Smooth muscle cell (in vitro differentiated cells): ENCODE results near the gene PARD6B. TPM values are rescaled to one million over a fixed set of nuclear protein-coding genes. Genes with fewer than 3 reads are reported as not detected.

Experiments
- DNase-seq: peaks from one replicate; lab custom pipeline; 2025; ENCODE audit not compliant: unreplicated experiment; lab: John Stamatoyannopoulos, UW
- H2AFZ ChIP-seq: fragments of 200-600 bp; sonication (generic); 2 replicates; pipeline ENCODE4 v1.6.0; 2016; ENCODE audit warnings: antibody characterized with exemption, low read depth, mild to moderate bottlenecking
- H3F3A ChIP-seq: fragments of 200-600 bp; sonication (generic); 2 replicates; pipeline ENCODE4 v1.6.0; 2017; ENCODE audit warnings: antibody characterized with exemption, low read depth
- H3K27ac ChIP-seq: fragments of 200-600 bp; sonication (generic); 2 replicates; pipeline ENCODE4 v1.5.1; 2016; ENCODE audit warnings: low read depth, mild to moderate bottlenecking
- H3K27me3 ChIP-seq: fragments of 200-600 bp; sonication (generic); 2 replicates; pipeline ENCODE4 v1.6.1; 2016; ENCODE audit warnings: low read depth, mild to moderate bottlenecking
- H3K36me3 ChIP-seq: fragments of 200-600 bp; sonication (generic); 2 replicates; pipeline ENCODE4 v1.5.1; 2016; ENCODE audit warnings: low read depth
- H3K4me1 ChIP-seq: fragments of 200-600 bp; sonication (generic); 2 replicates; pipeline ENCODE4 v1.5.1; 2016; ENCODE audit warnings: low read depth
- H3K4me2 ChIP-seq: fragments of 200-600 bp; sonication (generic); 2 replicates; pipeline ENCODE4 v1.6.0; 2016; ENCODE audit warnings: mild to moderate bottlenecking
- H3K4me3 ChIP-seq: fragments of 200-600 bp; sonication (generic); 2 replicates; pipeline ENCODE4 v1.5.1; 2016; ENCODE audit warnings: mild to moderate bottlenecking
- H3K79me2 ChIP-seq: fragments of 200-600 bp; sonication (generic); 2 replicates; pipeline ENCODE4 v1.6.0; 2016; ENCODE audit warnings: low read depth, mild to moderate bottlenecking
- H3K9ac ChIP-seq: fragments of 200-600 bp; sonication (generic); 2 replicates; pipeline ENCODE4 v1.6.0; 2016; ENCODE audit warnings: low read depth
- H3K9me3 ChIP-seq: fragments of 200-600 bp; sonication (generic); replicated peaks from 2 replicates; pipeline ENCODE4 v1.5.1; 2016; ENCODE audit warnings: low read depth
- H4K20me1 ChIP-seq: fragments of 200-600 bp; sonication (generic); 2 replicates; pipeline ENCODE4 v1.6.0; 2016; ENCODE audit warnings: low read depth
- CTCF ChIP-seq: fragments of 200-600 bp; sonication (generic); IDR thresholded peaks from 2 replicates; pipeline ENCODE4 v1.5.1; 2017; ENCODE audit warnings: borderline replicate concordance, mild to moderate bottlenecking, antibody characterized with exemption; ENCODE audit not compliant: insufficient read depth, poor library complexity, severe bottlenecking
- WGBS: methylation state at CpG from one replicate; pipeline ENCODE4 v1.1.7; 2016; ENCODE audit warnings: low lambda C conversion rate; 5-methylcytosine and 5-hydroxymethylcytosine counted together
- polyA plus RNA-seq: library from polyadenylated mRNA; unstranded; fragments of >200 nt; fragmentation: Nextera tagmentation; extraction: Ambion mirVana; gene quantifications from 2 replicates; pipeline ENCODE4 v1.2.1, GENCODE V29; 2016
- total RNA-seq: library from RNA; depleted of rRNA; stranded (reverse); fragments of >200 nt; gene quantifications from 2 replicates; pipeline ENCODE4 v1.2.3, GENCODE V29; 2014

PARD6B gene
- total and polyA plus RNA-seq, 2 experiments from 2014 or later: 0.26 to 6.5 TPM

- H3K27ac ChIP-seq: no peak overlapping the region
- H3K9ac ChIP-seq: no peak overlapping the region
- TF ChIP-seq CTCF: no peak
- H3K79me2 ChIP-seq: no peaks in the 10 kb centered on the region
- no peaks in the 10 kb centered on the region for H3K27me3 ChIP-seq
- WGBS: 46% methylated on average over 2 of the region's 2 CpGs
- H4K20me1 ChIP-seq: no peaks in the 10 kb centered on the region
- H3K4me2 ChIP-seq: no peak overlapping the region
- no peak overlapping the region for H2AFZ ChIP-seq
- no peaks in the 10 kb centered on the region for H3F3A ChIP-seq
- H3K36me3 ChIP-seq: no peaks in the 10 kb centered on the region
- no peak overlapping the region for H3K4me3 ChIP-seq
- H3K9me3 ChIP-seq: no peaks in the 10 kb centered on the region
- DNase-seq: no peak
- no peaks in the 10 kb centered on the region for H3K4me1 ChIP-seq
Observed at GRCh38 chr20:50717312-50717711, 14.1 kb upstream of the PARD6B start.

GRCh38 chr20:50717974-50718761 is 13.2 kb upstream of the PARD6B start:
- Histone ChIP-seq H3K27me3 (no peaks in the 10 kb centered on the region), H4K20me1 (no peaks in the 10 kb centered on the region), H3F3A (no peaks in the 10 kb centered on the region), H3K79me2 (no peaks in the 10 kb centered on the region), H2AFZ (no peak overlapping the region), H3K4me1 (no peaks in the 10 kb centered on the region), H3K4me3 (no peak overlapping the region), H3K27ac (no peak overlapping the region), H3K4me2 (no peak overlapping the region), H3K9me3 (no peaks in the 10 kb centered on the region), H3K9ac (no peak overlapping the region), H3K36me3 (no peaks in the 10 kb centered on the region)
- 62% methylated on average over 13 of the region's 13 CpGs for WGBS
- no peak for TF ChIP-seq CTCF
- DNase-seq: no peak

GRCh38 chr20:50719328-50719727 is 12.1 kb upstream of the PARD6B start:
- no peaks in the 10 kb centered on the region for H3K36me3 ChIP-seq
- no peaks in the 10 kb centered on the region for H4K20me1 ChIP-seq
- over 99% methylated on average over 4 of the region's 4 CpGs for WGBS
- DNase-seq: no peak
- H3K4me1 ChIP-seq: peaks cover 3% of the 10 kb centered on the region
- H3F3A ChIP-seq: no peaks in the 10 kb centered on the region
- no peak overlapping the region for H3K4me3 ChIP-seq
- no peaks in the 10 kb centered on the region for H3K79me2 ChIP-seq
- no peaks in the 10 kb centered on the region for H3K27me3 ChIP-seq
- H2AFZ ChIP-seq: no peak overlapping the region
- no peaks in the 10 kb centered on the region for H3K9me3 ChIP-seq
- H3K9ac ChIP-seq: no peak overlapping the region
- no peak for TF ChIP-seq CTCF
- H3K27ac ChIP-seq: no peak overlapping the region
- no peak overlapping the region for H3K4me2 ChIP-seq

GRCh38 chr20:50720026-50720425 is 11.4 kb upstream of the PARD6B start:
- H3K9me3 ChIP-seq: no peaks in the 10 kb centered on the region
- 65% methylated on average over 5 of the region's 5 CpGs for whole genome bisulfite sequencing
- no peak overlapping the region for H3K4me2 ChIP-seq
- no peak overlapping the region for H2AFZ ChIP-seq
- H4K20me1 ChIP-seq: no peaks in the 10 kb centered on the region
- no peak overlapping the region for H3K9ac ChIP-seq
- TF ChIP-seq CTCF: no peak
- H3K79me2 ChIP-seq: no peaks in the 10 kb centered on the region
- H3F3A ChIP-seq: no peaks in the 10 kb centered on the region
- no peak overlapping the region for H3K27ac ChIP-seq
- peaks cover 8% of the 10 kb centered on the region for H3K4me1 ChIP-seq
- no peak for DNase-seq
- no peaks in the 10 kb centered on the region for H3K27me3 ChIP-seq
- no peaks in the 10 kb centered on the region for H3K36me3 ChIP-seq
- no peak overlapping the region for H3K4me3 ChIP-seq
